ENCODE measurements around the gene ANOS1. TPM values are rescaled to one million over a fixed set of nuclear protein-coding genes. Genes with fewer than 3 reads are reported as not detected.
"Not testable (repeated sequence)": the region's sequence is repeated elsewhere in the genome, so short reads cannot be mapped to it uniquely, and the experiment has no call there.

ANOS1 gene
- total RNA-seq, 1 donor from 2014 or later = 45.7 TPM

GRCh38 chrX:8757609-8758389 is 25.9 kb upstream of the ANOS1 start:
- H4K20me1 ChIP-seq (ENCODE audit: low read depth); H3K27ac Mint-ChIP-seq; H3K4me1 Mint-ChIP-seq; H3K9me3 Mint-ChIP-seq; H3K9ac ChIP-seq; H3K27ac ChIP-seq; H3K4me1 ChIP-seq; H3K36me3 ChIP-seq; H3K36me3 Mint-ChIP-seq; H3K79me2 ChIP-seq (ENCODE audit: low read depth); H3K27me3 ChIP-seq; DNase-seq (ENCODE audit: low spot score); H3K4me3 ChIP-seq; H3K4me2 ChIP-seq; H3F3A ChIP-seq (ENCODE audit: low read depth); H3K4me3 Mint-ChIP-seq; H3K9me3 ChIP-seq (ENCODE audit: low read depth); H2AFZ ChIP-seq (replicated peaks); H3K27me3 Mint-ChIP-seq (ENCODE audit: insufficient read depth, low read depth): not testable (repeated sequence)

GRCh38 chrX:8755813-8756212 is 23.9 kb upstream of the ANOS1 start:
- H3K9ac ChIP-seq = no peak overlapping the region
- Mint-ChIP-seq H3K4me3 (no peak overlapping the region), H3K4me1 (no peaks in the 10 kb centered on the region), H3K9me3 (no peaks in the 10 kb centered on the region), H3K27me3 (ENCODE audit: insufficient read depth, low read depth) (peaks cover 3% of the 10 kb centered on the region), H3K27ac (no peak overlapping the region), H3K36me3 (no peaks in the 10 kb centered on the region)
- no peaks in the 10 kb centered on the region for H4K20me1 ChIP-seq (ENCODE audit: low read depth)
- H3K27ac ChIP-seq = no peak overlapping the region
- H3K4me2 ChIP-seq = no peak overlapping the region
- no peaks in the 10 kb centered on the region for H3K9me3 ChIP-seq (ENCODE audit: low read depth)
- no peak for DNase-seq (ENCODE audit: low spot score)
- no peaks in the 10 kb centered on the region for H3K27me3 ChIP-seq
- H3K36me3 ChIP-seq = no peaks in the 10 kb centered on the region
- no peaks in the 10 kb centered on the region for H3F3A ChIP-seq (ENCODE audit: low read depth)
- no peak overlapping the region for H2AFZ ChIP-seq (replicated peaks)
- TF ChIP-seq EZH2 (IDR thresholded peaks at IDR 0.05) (no peak), EZH2phosphoT487 (IDR thresholded peaks at IDR 0.05) (no peak), CTCF (IDR thresholded peaks at IDR 0.05) (no peak)
- H3K4me3 ChIP-seq = no peak overlapping the region
- H3K4me1 ChIP-seq = no peaks in the 10 kb centered on the region
- H3K79me2 ChIP-seq (ENCODE audit: low read depth) = no peaks in the 10 kb centered on the region

GRCh38 chrX:8755116-8755515 is 23.2 kb upstream of the ANOS1 start:
- Mint-ChIP-seq H3K27ac (no peak overlapping the region), H3K36me3 (no peaks in the 10 kb centered on the region), H3K27me3 (ENCODE audit: insufficient read depth, low read depth) (peaks cover 3% of the 10 kb centered on the region), H3K9me3 (no peaks in the 10 kb centered on the region), H3K4me1 (no peaks in the 10 kb centered on the region), H3K4me3 (no peak overlapping the region)
- H3K36me3 ChIP-seq = no peaks in the 10 kb centered on the region
- H3F3A ChIP-seq (ENCODE audit: low read depth) = no peaks in the 10 kb centered on the region
- H3K9me3 ChIP-seq (ENCODE audit: low read depth) = no peaks in the 10 kb centered on the region
- no peaks in the 10 kb centered on the region for H4K20me1 ChIP-seq (ENCODE audit: low read depth)
- H3K27ac ChIP-seq = no peak overlapping the region
- H3K4me1 ChIP-seq = no peaks in the 10 kb centered on the region
- TF ChIP-seq CTCF (IDR thresholded peaks at IDR 0.05) = peak; percentile 39
- TF ChIP-seq EZH2 (IDR thresholded peaks at IDR 0.05) = no peak
- TF ChIP-seq EZH2phosphoT487 (IDR thresholded peaks at IDR 0.05) = no peak
- peak; percentile 11 for DNase-seq (ENCODE audit: low spot score)
- no peak overlapping the region for H3K4me2 ChIP-seq
- H3K79me2 ChIP-seq (ENCODE audit: low read depth) = no peaks in the 10 kb centered on the region
- H3K9ac ChIP-seq = no peak overlapping the region
- no peak overlapping the region for H2AFZ ChIP-seq (replicated peaks)
- H3K27me3 ChIP-seq = no peaks in the 10 kb centered on the region
- no peak overlapping the region for H3K4me3 ChIP-seq

- H3K4me2 ChIP-seq = no peak overlapping the region
- no peak overlapping the region for H2AFZ ChIP-seq (replicated peaks)
Measured at GRCh38 chrX:8749697-8750096, 17.8 kb upstream of the ANOS1 start.

More at GRCh38 chrX:8749697-8750096, 17.8 kb upstream of the ANOS1 start:
- H3K9me3 ChIP-seq (ENCODE audit: low read depth) = no peaks in the 10 kb centered on the region
- H3F3A ChIP-seq (ENCODE audit: low read depth) = no peaks in the 10 kb centered on the region
- H3K4me1 ChIP-seq = no peaks in the 10 kb centered on the region
- Mint-ChIP-seq H3K27ac (no peak overlapping the region), H3K4me3 (no peak overlapping the region), H3K27me3 (ENCODE audit: insufficient read depth, low read depth) (peaks cover 3% of the 10 kb centered on the region), H3K9me3 (peaks cover 4% of the 10 kb centered on the region), H3K36me3 (no peaks in the 10 kb centered on the region), H3K4me1 (no peaks in the 10 kb centered on the region)
- no peaks in the 10 kb centered on the region for H3K79me2 ChIP-seq (ENCODE audit: low read depth)
- no peak overlapping the region for H3K27ac ChIP-seq
- no peaks in the 10 kb centered on the region for H3K27me3 ChIP-seq
- DNase-seq (ENCODE audit: low spot score) = no peak
- no peak overlapping the region for H3K9ac ChIP-seq
- TF ChIP-seq CTCF (IDR thresholded peaks at IDR 0.05) (no peak), EZH2phosphoT487 (IDR thresholded peaks at IDR 0.05) (no peak), EZH2 (IDR thresholded peaks at IDR 0.05) (no peak)
- H3K4me3 ChIP-seq = no peak overlapping the region
- H4K20me1 ChIP-seq (ENCODE audit: low read depth) = no peaks in the 10 kb centered on the region
- H3K36me3 ChIP-seq = no peaks in the 10 kb centered on the region

Measured in neural progenitor cell (in vitro differentiated cells).